SKM-1 treated with dmso at 0.1 percent for 144 hours (cell line): Measurements from ENCODE around the gene DHRS3.

Experiments
- DNase-seq: peaks from one replicate; lab custom pipeline; 2025; ENCODE audit not compliant: unreplicated experiment; lab: John Stamatoyannopoulos, UW

DHRS3 gene

DNA sequence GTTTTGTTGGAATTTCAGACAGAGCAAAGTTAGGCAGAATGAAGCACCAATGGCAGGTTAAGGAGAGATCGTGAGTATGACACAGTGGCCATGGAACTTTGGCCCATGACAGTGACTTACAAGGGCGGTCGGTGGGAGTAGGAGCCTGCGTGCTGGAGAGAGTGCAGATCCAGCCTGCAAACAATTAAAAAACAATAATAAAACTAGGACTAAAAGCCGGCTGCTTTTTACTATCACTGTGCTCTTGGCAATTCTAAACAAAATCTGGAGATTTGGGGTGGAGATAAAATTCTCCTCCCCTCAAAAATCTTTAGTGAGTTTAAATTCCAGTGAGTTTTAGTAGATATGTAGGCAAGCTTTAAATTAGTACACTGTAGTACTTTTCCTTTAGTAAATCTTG is 96.9 kb downstream of the DHRS3 start:
- no peak for DNase-seq

DNA sequence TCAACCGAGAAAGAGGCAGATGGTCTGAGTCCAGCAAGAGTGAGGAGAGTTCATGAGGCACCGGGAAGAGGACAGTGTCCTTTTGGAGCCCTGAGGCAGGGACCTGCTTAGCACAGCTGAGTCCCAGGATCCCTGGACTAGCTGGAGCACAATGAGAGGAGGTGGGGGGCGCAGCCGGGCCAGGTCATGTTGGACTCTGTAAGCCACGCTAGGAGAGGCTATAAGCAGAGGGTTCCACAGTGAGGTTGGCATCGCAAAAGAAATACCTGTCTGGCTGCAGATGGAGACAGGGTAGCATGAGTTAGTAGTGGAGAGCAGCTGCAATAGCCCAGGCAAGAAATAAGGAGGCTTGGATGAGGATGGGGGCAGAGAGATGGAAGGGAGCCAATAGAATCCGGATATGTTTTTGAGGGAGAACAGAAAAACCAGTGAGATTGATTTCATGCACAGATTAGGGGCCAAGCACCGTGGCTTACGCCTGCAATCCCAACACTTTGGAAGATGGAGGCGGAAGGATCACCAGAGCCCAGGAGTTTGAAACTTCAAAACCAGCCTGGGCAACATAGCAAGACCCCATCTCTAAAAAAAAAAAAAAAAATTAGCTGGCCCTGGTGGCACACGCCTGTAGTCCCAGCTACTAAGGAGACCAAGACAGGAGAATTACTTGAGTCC is 98.2 kb downstream of the DHRS3 start:
- no peak for DNase-seq

DNA sequence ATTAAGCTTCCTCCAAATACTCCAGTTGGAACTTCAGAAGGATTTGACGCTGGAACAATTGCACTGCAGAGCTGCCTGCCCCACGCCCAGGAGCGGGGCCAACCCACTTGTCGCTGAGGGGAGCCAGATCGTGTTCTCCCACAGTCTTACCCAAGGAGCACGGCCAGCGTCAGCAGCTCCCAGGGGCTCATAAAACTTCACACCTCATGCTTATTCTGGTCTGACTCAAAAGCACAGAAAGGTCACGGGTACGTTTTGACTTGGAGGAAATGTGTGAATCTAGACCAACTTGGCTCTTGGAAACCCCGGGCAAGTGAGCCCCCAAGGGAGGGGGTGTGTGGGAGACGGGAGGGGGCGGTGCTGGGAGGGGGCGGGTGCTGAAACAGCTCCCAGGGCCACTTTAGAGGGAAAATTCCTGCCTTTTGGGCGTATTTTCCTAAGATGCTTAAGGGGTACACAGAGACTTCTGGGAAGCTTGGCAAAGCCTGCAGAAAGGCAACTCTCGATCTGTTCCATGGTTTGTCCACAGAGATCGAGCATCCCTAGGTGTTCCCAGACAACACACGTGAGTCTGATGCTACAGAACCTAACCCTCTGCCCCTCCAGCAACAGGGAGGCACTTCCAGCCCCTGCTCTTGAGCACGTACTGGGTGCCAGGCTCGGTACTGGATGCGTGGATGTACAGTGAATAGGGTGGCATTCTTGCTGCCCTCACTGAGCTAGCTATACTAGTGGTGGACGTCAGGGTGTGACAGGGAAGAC is 98.9 kb downstream of the DHRS3 start:
- DNase-seq: no peak
